Tibial nerve (tissue), 4 donors: ENCODE results near the gene CFAP54. TPM values are rescaled to one million over a fixed set of nuclear protein-coding genes. Genes with fewer than 3 reads are reported as not detected.

Experiments
- DNase-seq, 2 donors: peaks; one replicate each; pipeline ENCODE4 v3.0.0-alpha.2; 2019; ENCODE audit warnings: low spot score in 2 of 2
- H3K27ac ChIP-seq, 4 donors: fragments of 200-600 bp; sonication (generic) in 3 of 4; one replicate each; pipeline ENCODE4 v1.5.1; 2017 to 2019; ENCODE audit warnings: mild to moderate bottlenecking in 1 of 4
- H3K27me3 ChIP-seq, 2 donors: fragments of 200-600 bp; sonication (generic) in 1 of 2; one replicate each; pipeline versions ENCODE4 v1.5.1 to v1.6.0; 2017 to 2019
- H3K36me3 ChIP-seq, 3 donors: fragments of 200-600 bp; sonication (generic); one replicate each; pipeline ENCODE4 v1.5.1; 2018 to 2019
- H3K4me1 ChIP-seq, 4 donors: fragments of 200-600 bp; sonication (generic) in 3 of 4; one replicate each; pipeline ENCODE4 v1.5.1; 2017 to 2019
- H3K4me3 ChIP-seq, 4 donors: fragments of 200-600 bp; sonication (generic) in 3 of 4; one replicate each; pipeline ENCODE4 v1.5.1; 2017 to 2019; ENCODE audit warnings: mild to moderate bottlenecking in 1 of 4, moderate library complexity in 1 of 4
- H3K9me3 ChIP-seq, 4 donors: fragments of 200-600 bp; sonication (generic) in 3 of 4; one replicate each; pipeline ENCODE4 v1.5.1; 2017 to 2019
- CTCF ChIP-seq, 5 experiments: fragments of 200-600 bp in 3 of 5; fragments of 450-650 bp in 2 of 5; sonication (generic) in 3 of 5; IDR thresholded peaks; one replicate each; pipeline ENCODE4 v1.5.1; 2016 to 2019; ENCODE audit warnings: antibody characterized with exemption in 5 of 5, mild to moderate bottlenecking in 3 of 5, moderate library complexity in 2 of 5
- EP300 ChIP-seq, 2 donors: sonication (generic); formaldehyde crosslinking; IDR thresholded peaks; one replicate each; pipeline ENCODE4 v1.6.1; 2017; ENCODE audit warnings: antibody characterized with exemption in 2 of 2, mild to moderate bottlenecking in 1 of 2
- POLR2A ChIP-seq, 2 donors: fragments of 450-650 bp; IDR thresholded peaks; one replicate each; pipeline ENCODE4 v1.6.1; 2017; ENCODE audit warnings: antibody characterized with exemption in 2 of 2, mild to moderate bottlenecking in 2 of 2, moderate library complexity in 2 of 2
- WGBS, 2 donors: methylation state at CpG; one replicate each; pipeline ENCODE4 v1.1.5; 2018; 5-methylcytosine and 5-hydroxymethylcytosine counted together
- total RNA-seq, 4 donors: library from RNA; depleted of rRNA; stranded (reverse); fragments of >200 nt; gene quantifications; one replicate each; pipeline ENCODE4 v1.1.0, GENCODE V29; 2016

The CFAP54 gene
- total RNA-seq, 4 donors from 2014 or later, result 0.87 to 6.7 (median 2.1) TPM

- no peak overlapping the region for H3K27ac ChIP-seq
These were observed 117.3 kb downstream of the CFAP54 start for GRCh38 chr12:96606644-96607043.

GRCh38 chr12:96617178-96617577 is 127.8 kb downstream of the CFAP54 start:
- WGBS, 2 donors, result 80 to 84% methylated on average over 2 of the region's 2 CpGs
- Histone ChIP-seq H3K27me3 (no peaks in the 10 kb centered on the region), H3K9me3 (no peaks in the 10 kb centered on the region), H3K27ac (no peak overlapping the region), H3K36me3 (no peaks in the 10 kb centered on the region), H3K4me3 (no peak overlapping the region), H3K4me1 (no peaks in the 10 kb centered on the region)
- TF ChIP-seq EP300 (IDR thresholded peaks at IDR 0.05) (no peak), CTCF (IDR thresholded peaks at IDR 0.05) (no peak), POLR2A (IDR thresholded peaks at IDR 0.05) (no peak)
- no peak for DNase-seq

More at GRCh38 chr12:96606644-96607043, 117.3 kb downstream of the CFAP54 start:
- TF ChIP-seq EP300 (IDR thresholded peaks at IDR 0.05), result no peak
- no peak for TF ChIP-seq CTCF (IDR thresholded peaks at IDR 0.05)
- TF ChIP-seq POLR2A (IDR thresholded peaks at IDR 0.05), result no peak
- Histone ChIP-seq H3K27me3 (no peaks in the 10 kb centered on the region), H3K9me3 (peaks cover 0 to 11% (median 0%) of the 10 kb centered on the region in 4 donors), H3K36me3 (peaks cover 0 to 5% (median 0%) of the 10 kb centered on the region in 3 donors), H3K4me3 (no peak overlapping the region), H3K4me1 (no peaks in the 10 kb centered on the region)
- no peak for DNase-seq
- WGBS, 2 donors, result 43 to 48% methylated on average over 4 of the region's 4 CpGs

GRCh38 chr12:96623155-96623554 is 133.8 kb downstream of the CFAP54 start:
- no peaks in the 10 kb centered on the region for H3K36me3 ChIP-seq
- no peaks in the 10 kb centered on the region for H3K9me3 ChIP-seq
- TF ChIP-seq CTCF (IDR thresholded peaks at IDR 0.05), result no peak
- no peak for TF ChIP-seq POLR2A (IDR thresholded peaks at IDR 0.05)
- TF ChIP-seq EP300 (IDR thresholded peaks at IDR 0.05), result no peak
- no peak for DNase-seq
- H3K27ac ChIP-seq, result no peak overlapping the region
- no peak overlapping the region for H3K4me3 ChIP-seq
- H3K4me1 ChIP-seq, result no peaks in the 10 kb centered on the region
- H3K27me3 ChIP-seq, result no peaks in the 10 kb centered on the region

DNA sequence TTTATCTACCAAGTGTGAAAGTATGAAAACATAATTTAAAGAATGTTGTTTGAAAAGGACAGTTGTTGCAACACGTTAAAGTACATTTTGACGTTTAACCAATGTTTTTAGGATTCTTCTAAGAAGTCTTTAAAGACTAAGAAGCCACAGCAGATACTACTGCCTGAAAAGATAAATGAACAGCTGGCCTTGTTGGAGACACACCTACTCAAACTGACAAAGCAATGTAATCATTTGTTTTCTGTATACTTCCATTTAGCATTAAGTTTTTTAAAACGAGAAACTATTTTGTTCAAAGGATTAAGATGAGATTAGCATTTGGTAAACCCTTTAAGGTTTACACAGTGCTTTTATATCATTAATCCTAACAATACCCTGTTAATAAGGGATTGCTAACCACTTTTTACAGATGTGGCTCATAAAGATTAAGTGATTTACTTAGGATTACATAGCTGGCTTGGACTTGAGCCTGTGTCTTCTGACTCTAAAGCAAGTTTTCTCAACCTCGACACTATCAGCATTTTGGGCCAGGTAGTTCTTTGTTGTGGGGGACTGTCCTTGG is 134.4 kb downstream of the CFAP54 start:
- Histone ChIP-seq H3K36me3 (no peaks in the 10 kb centered on the region), H3K27me3 (no peaks in the 10 kb centered on the region), H3K4me3 (no peak overlapping the region), H3K9me3 (no peaks in the 10 kb centered on the region), H3K27ac (no peak overlapping the region), H3K4me1 (no peaks in the 10 kb centered on the region)
- DNase-seq, result no peak
- 74 to 79% methylated on average over 4 of the region's 4 CpGs for WGBS, 2 donors
- TF ChIP-seq EP300 (IDR thresholded peaks at IDR 0.05), result no peak
- TF ChIP-seq CTCF (IDR thresholded peaks at IDR 0.05), result no peak
- TF ChIP-seq POLR2A (IDR thresholded peaks at IDR 0.05), result no peak

DNA sequence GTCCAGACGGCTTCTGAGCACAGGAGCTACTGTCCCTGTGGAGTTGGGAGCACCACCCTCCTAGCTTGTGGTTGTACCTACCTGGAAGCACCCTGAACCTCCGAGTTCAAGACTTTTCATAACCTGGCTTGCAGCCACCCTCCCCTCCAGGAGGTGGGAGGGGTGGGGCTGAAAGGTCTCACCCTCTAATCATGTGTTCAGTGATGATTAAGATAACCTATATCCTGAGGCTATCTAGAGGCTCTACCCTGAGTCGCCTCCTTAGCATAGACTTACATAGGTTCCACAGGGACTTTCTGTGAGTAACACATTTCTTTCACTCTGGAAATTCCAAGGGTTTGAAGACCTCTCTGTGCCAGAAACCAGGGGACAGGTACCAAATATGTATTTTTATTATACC is 146.5 kb downstream of the CFAP54 start:
- Histone ChIP-seq H3K27ac (no peak overlapping the region), H3K4me1 (no peaks in the 10 kb centered on the region), H3K36me3 (no peaks in the 10 kb centered on the region), H3K27me3 (no peaks in the 10 kb centered on the region), H3K9me3 (peaks cover 0 to 3% (median 0%) of the 10 kb centered on the region in 4 donors), H3K4me3 (no peak overlapping the region)
- TF ChIP-seq CTCF (IDR thresholded peaks at IDR 0.05) (no peak), POLR2A (IDR thresholded peaks at IDR 0.05) (no peak), EP300 (IDR thresholded peaks at IDR 0.05) (no peak)
- no peak for DNase-seq
- 78 to 82% methylated on average over 3 of the region's 3 CpGs for WGBS, 2 donors
